IMR-90 (cell line): ENCODE measurements around the gene OXER1. TPM values are rescaled to one million over a fixed set of nuclear protein-coding genes. Genes with fewer than 3 reads are reported as not detected.

Experiments
- ATAC-seq: fragments of 200-7000 bp; cut with Tn5 transposase; 2 replicates; pipeline ENCODE4 v1.9.1; 2020; ENCODE audit warnings: low read depth, mild to moderate bottlenecking, moderate library complexity
- BruUV-seq: library from RNA; stranded (reverse); fragments of 400-500 nt; replicated peaks from 2 replicates; lab custom pipeline; 2021; lab: Mats Ljungman, UMichigan
- CTCF ChIA-PET: fragments of 300-600 bp; formaldehyde crosslinking; extraction: SDS; loops from one replicate; lab custom pipeline; 2021; ENCODE audit warnings: antibody characterized with exemption; lab: Yijun Ruan, JAX
- POLR2A ChIA-PET: fragments of 300-600 bp; sonication (Branson Sonifier 250); formaldehyde crosslinking; loops from one replicate; lab custom pipeline; 2022; ENCODE audit warnings: antibody characterized with exemption; ENCODE audit not compliant: unreplicated experiment; lab: Charles Lee
- DNase-seq: peaks from one replicate; pipeline ENCODE4 v3.0.0; 2013
- H2AFZ ChIP-seq: replicated peaks from 2 replicates; pipeline ENCODE3; 2013; ENCODE audit warnings: low read length, mild to moderate bottlenecking; ENCODE audit not compliant: poor library complexity
- H2AK5ac ChIP-seq: 2 replicates; pipeline ENCODE4 v1.6.1; 2013; ENCODE audit warnings: low read depth, low read length, inconsistent platforms
- H2AK9ac ChIP-seq: replicated peaks from 2 replicates; pipeline ENCODE3; 2013; ENCODE audit warnings: mild to moderate bottlenecking, low read depth, low read length, moderate library complexity; ENCODE audit not compliant: poor library complexity
- H2BK120ac ChIP-seq: 2 replicates; pipeline ENCODE4 v1.6.1; 2013; ENCODE audit warnings: low read depth, low read length, inconsistent platforms
- H2BK15ac ChIP-seq: 3 replicates; pipeline ENCODE4 v1.6.1; 2013; ENCODE audit warnings: low read depth, low read length, inconsistent platforms
- H2BK20ac ChIP-seq: 2 replicates; pipeline ENCODE4 v1.6.1; 2013; ENCODE audit warnings: low read depth, mild to moderate bottlenecking, inconsistent platforms, low read length, moderate library complexity
- H2BK5ac ChIP-seq: 2 replicates; pipeline ENCODE4 v1.6.1; 2013; ENCODE audit warnings: mild to moderate bottlenecking, low read depth, low read length, inconsistent platforms; ENCODE audit not compliant: poor library complexity, severe bottlenecking
- H3K14ac ChIP-seq: replicated peaks from 2 replicates; pipeline ENCODE4 v1.6.1; 2013; ENCODE audit warnings: low read depth, low read length, inconsistent platforms
- H3K18ac ChIP-seq: 2 replicates; pipeline ENCODE4 v1.6.1; 2013; ENCODE audit warnings: low read depth, low read length, control low read depth
- H3K23ac ChIP-seq: 2 replicates; pipeline ENCODE4 v1.6.1; 2013; ENCODE audit warnings: low read depth, low read length, inconsistent platforms
- H3K27ac ChIP-seq: 2 replicates; pipeline ENCODE4 v1.5.1; 2013; ENCODE audit warnings: mild to moderate bottlenecking, control low read depth, low read length; ENCODE audit not compliant: insufficient read depth
- H3K27me3 ChIP-seq: 2 replicates; pipeline ENCODE4 v1.6.1; 2013; ENCODE audit warnings: low read length; ENCODE audit not compliant: control insufficient read depth, insufficient read depth
- H3K36me3 ChIP-seq: 2 replicates; pipeline ENCODE4 v1.6.1; 2013; ENCODE audit warnings: low read length, mixed read lengths; ENCODE audit not compliant: control insufficient read depth, insufficient read depth
- H3K4ac ChIP-seq: 2 replicates; pipeline ENCODE4 v1.6.1; 2013; ENCODE audit warnings: low read depth, low read length, inconsistent platforms
- H3K4me1 ChIP-seq: 2 replicates; pipeline ENCODE4 v1.6.1; 2013; ENCODE audit warnings: low read length, mixed read lengths; ENCODE audit not compliant: control insufficient read depth, insufficient read depth
- H3K4me2 ChIP-seq: 2 replicates; pipeline ENCODE4 v1.6.1; 2013; ENCODE audit warnings: low read depth, mild to moderate bottlenecking, control low read depth, low read length, moderate library complexity
- H3K4me3 ChIP-seq: 2 replicates; pipeline ENCODE4 v1.5.1; 2013; ENCODE audit warnings: low read depth, mild to moderate bottlenecking, control low read depth, low read length, moderate library complexity; ENCODE audit not compliant: insufficient read depth
- H3K56ac ChIP-seq: 2 replicates; pipeline ENCODE4 v1.6.1; 2013; ENCODE audit warnings: low read length, inconsistent platforms; ENCODE audit not compliant: insufficient read depth; ENCODE audit errors: extremely low read depth
- H3K79me1 ChIP-seq, 2 experiments: 2 replicates each; pipeline ENCODE4 v1.6.1; 2013; ENCODE audit warnings: low read length in 2 of 2, inconsistent platforms in 1 of 2, low read depth in 1 of 2
- H3K9ac ChIP-seq: 2 replicates; pipeline ENCODE4 v1.6.1; 2013; ENCODE audit warnings: low read depth, low read length, control low read depth
- H3K9me1 ChIP-seq: 2 replicates; pipeline ENCODE4 v1.6.1; 2013; ENCODE audit warnings: low read length, inconsistent platforms; ENCODE audit not compliant: insufficient read depth
- H3K9me3 ChIP-seq: 2 replicates; pipeline ENCODE4 v1.6.1; 2013; ENCODE audit warnings: low read length; ENCODE audit not compliant: control insufficient read depth, insufficient read depth
- H4K20me1 ChIP-seq: 2 replicates; pipeline ENCODE4 v1.6.1; 2013; ENCODE audit warnings: low read length, inconsistent platforms; ENCODE audit not compliant: insufficient read depth
- H4K5ac ChIP-seq: 2 replicates; pipeline ENCODE4 v1.6.1; 2013; ENCODE audit warnings: mild to moderate bottlenecking, low read depth, low read length, control low read depth
- H4K8ac ChIP-seq, 2 experiments: 2 replicates each; pipeline ENCODE4 v1.6.1; 2013; ENCODE audit warnings: low read depth in 2 of 2, low read length in 2 of 2, control low read depth in 1 of 2, inconsistent platforms in 1 of 2
- H4K91ac ChIP-seq: 2 replicates; pipeline ENCODE4 v1.6.1; 2013; ENCODE audit warnings: low read depth, low read length, inconsistent platforms; ENCODE audit not compliant: insufficient read depth
- CTCF ChIP-seq: conservative IDR thresholded peaks from 2 replicates; pipeline ENCODE4 v1.5.1; 2012; ENCODE audit warnings: mild to moderate bottlenecking, low read depth, low read length, improper control_type of control experiment
- ELK1 ChIP-seq: fragments of 150-350 bp; IDR thresholded peaks from 2 replicates; pipeline ENCODE4 v1.6.1; 2016; ENCODE audit warnings: low read depth, mild to moderate bottlenecking, low read length, moderate library complexity, borderline replicate concordance
- FOS ChIP-seq: fragments of 150-350 bp; IDR thresholded peaks from 2 replicates; pipeline ENCODE4 v1.6.1; 2016; ENCODE audit warnings: low read depth, low read length
- MAFK ChIP-seq: IDR thresholded peaks from 2 replicates; pipeline ENCODE4 v1.6.1; 2012; ENCODE audit warnings: low read depth, low read length, improper control_type of control experiment
- MAZ ChIP-seq: IDR thresholded peaks from 2 replicates; pipeline ENCODE4 v1.6.1; 2012; ENCODE audit warnings: low read depth, mild to moderate bottlenecking, low read length, improper control_type of control experiment, moderate library complexity, borderline replicate concordance
- MXI1 ChIP-seq: IDR thresholded peaks from 2 replicates; pipeline ENCODE4 v1.6.1; 2012; ENCODE audit warnings: low read depth, mild to moderate bottlenecking, low read length, moderate library complexity, borderline replicate concordance
- POLR2A ChIP-seq: IDR thresholded peaks from 2 replicates; pipeline ENCODE4 v1.6.1; 2012; ENCODE audit warnings: mild to moderate bottlenecking, low read depth, low read length
- RCOR1 ChIP-seq: IDR thresholded peaks from 2 replicates; pipeline ENCODE4 v1.6.1; 2012; ENCODE audit warnings: mild to moderate bottlenecking, low read length, improper control_type of control experiment; ENCODE audit not compliant: insufficient replicate concordance
- SMC3 ChIP-seq: fragments of 150-350 bp; IDR thresholded peaks from 2 replicates; pipeline ENCODE4 v1.6.1; 2016; ENCODE audit warnings: low read depth, mild to moderate bottlenecking, antibody characterized with exemption, low read length, moderate library complexity
- WGBS, 2 experiments: methylation state at CpG; one replicate each; pipeline versions ENCODE4 v1.1.5 to v1.1.7; 2013; ENCODE audit warnings: missing lambda C conversion rate in 2 of 2; ENCODE audit not compliant: insufficient read length in 1 of 2; ENCODE audit errors: extremely low coverage in 2 of 2; 5-methylcytosine and 5-hydroxymethylcytosine counted together
- dilution Hi-C: fragments of 300-500 bp; cut with HindIII; formaldehyde crosslinking; loops from one replicate; pipeline ENCODE4 v1.14.3; 2018; ENCODE audit warnings: low sequenced_read_pairs; ENCODE audit not compliant: unreplicated experiment
- in situ Hi-C: fragments of 300-500 bp; cut with MboI; formaldehyde crosslinking; loops from 3 replicates; pipeline ENCODE4 v1.14.3; 2019; ENCODE audit warnings: low sequenced_read_pairs, inconsistent platforms, mixed read lengths
- intact Hi-C: fragments of 100-400 bp; cut with micrococcal nuclease; formaldehyde crosslinking; loops from 2 replicates; pipeline ENCODE4 v1.10.0; 2022
- polyA plus RNA-seq, 3 experiments: library from polyadenylated mRNA; depleted of rRNA; stranded (reverse); fragments of >200 nt; gene quantifications; 2 replicates each; pipeline ENCODE4 v1.2.3, GENCODE V29; 2012; ENCODE audit warnings: low replicate concordance in 1 of 3
- total RNA-seq: library from RNA; depleted of rRNA; stranded (reverse); fragments of >200 nt; gene quantifications from 2 replicates; pipeline ENCODE4 v1.2.3, GENCODE V29; 2012

OXER1 gene
- total and polyA plus RNA-seq, 2 of the 4 experiments (the other 2 are of a cell fraction): not detected

GRCh38 chr2:42800461-42800962 is 36.6 kb upstream of the OXER1 start:
- H4K91ac ChIP-seq: no peak overlapping the region
- ChIA-PET CTCF (interaction anchor here (0.6 kb wide), 1 partner anchor 13 kb away, joined by 4 read pairs; no protein-coding TSS in a partner anchor), POLR2A (interaction anchor here (0.6 to 1.7 kb wide), 3 partner anchors 10 to 273 kb away, joined by 3 to 16 read pairs (median 4); no protein-coding TSS in a partner anchor)
- H3K4me2 ChIP-seq: no peak overlapping the region
- H3K36me3 ChIP-seq: no peaks in the 10 kb centered on the region
- H3K9me1 ChIP-seq: no peaks in the 10 kb centered on the region
- no peak overlapping the region for H3K4ac ChIP-seq
- H3K18ac ChIP-seq: peak overlapping the region; percentile 35; the same call in 1 of the 2 replicates
- H2BK120ac ChIP-seq: no peak overlapping the region
- peaks cover 14% of the 10 kb centered on the region for H3K4me1 ChIP-seq
- H2BK20ac ChIP-seq: no peak overlapping the region
- WGBS, 2 experiments: 100% methylated on average over 2 of the region's 4 CpGs; no CpG with 5 or more reads in 1 of the 2 experiments
- peaks cover 2% of the 10 kb centered on the region for H3K9me3 ChIP-seq
- no peak overlapping the region for H3K56ac ChIP-seq
- BruUV-seq: no TSS peak
- dilution Hi-C loops: no loop called here
- no peak overlapping the region for H4K8ac ChIP-seq
- no peaks in the 10 kb centered on the region for H4K20me1 ChIP-seq
- no peak overlapping the region for H3K4me3 ChIP-seq
- no peak overlapping the region for H3K23ac ChIP-seq
- ATAC-seq: no peak
- H3K27ac ChIP-seq: no peak overlapping the region
- in situ Hi-C loops: no loop called here
- no peak overlapping the region for H2BK5ac ChIP-seq
- no peak overlapping the region for H2BK15ac ChIP-seq
- TF ChIP-seq MXI1 (no peak), SMC3 (no peak), MAZ (no peak), RCOR1 (no peak), POLR2A (no peak), MAFK (no peak), FOS (no peak), ELK1 (no peak), CTCF (no peak)
- no peak overlapping the region for H4K5ac ChIP-seq
- no peak overlapping the region for H3K14ac ChIP-seq
- H2AFZ ChIP-seq: no peak overlapping the region
- H3K79me1 ChIP-seq: no peaks in the 10 kb centered on the region
- DNase-seq: no peak
- intact Hi-C loops: loop anchor here (5.0 kb wide), 1 partner anchor 93 kb away; no protein-coding TSS in a partner anchor
- H3K9ac ChIP-seq: no peak overlapping the region
- no peak overlapping the region for H2AK9ac ChIP-seq
- no peak overlapping the region for H2AK5ac ChIP-seq
- peaks cover 5% of the 10 kb centered on the region; the same call in 1 of the 2 replicates for H3K27me3 ChIP-seq
